Mammary epithelial cell (primary cell): ENCODE measurements around the gene FADS6.

Source experiments
- EZH2 ChIP-seq: IDR thresholded peaks from 2 replicates; pipeline ENCODE4 v1.6.1; 2012; ENCODE audit warnings: low read length, inconsistent platforms, borderline replicate concordance
- TF ChIP-seq, protein P1 (sequence below), 2 donors: IDR thresholded peaks in 1 of 2; conservative IDR thresholded peaks in 1 of 2; 2 replicates each; pipeline ENCODE4 v1.5.1; 2011 to 2012; ENCODE audit warnings: inconsistent platforms in 2 of 2, low read length in 2 of 2, mild to moderate bottlenecking in 2 of 2, control low read depth in 1 of 2, low read depth in 1 of 2; ENCODE audit not compliant: insufficient read depth in 1 of 2; ENCODE audit errors: extremely low read depth in 1 of 2

DNA sequence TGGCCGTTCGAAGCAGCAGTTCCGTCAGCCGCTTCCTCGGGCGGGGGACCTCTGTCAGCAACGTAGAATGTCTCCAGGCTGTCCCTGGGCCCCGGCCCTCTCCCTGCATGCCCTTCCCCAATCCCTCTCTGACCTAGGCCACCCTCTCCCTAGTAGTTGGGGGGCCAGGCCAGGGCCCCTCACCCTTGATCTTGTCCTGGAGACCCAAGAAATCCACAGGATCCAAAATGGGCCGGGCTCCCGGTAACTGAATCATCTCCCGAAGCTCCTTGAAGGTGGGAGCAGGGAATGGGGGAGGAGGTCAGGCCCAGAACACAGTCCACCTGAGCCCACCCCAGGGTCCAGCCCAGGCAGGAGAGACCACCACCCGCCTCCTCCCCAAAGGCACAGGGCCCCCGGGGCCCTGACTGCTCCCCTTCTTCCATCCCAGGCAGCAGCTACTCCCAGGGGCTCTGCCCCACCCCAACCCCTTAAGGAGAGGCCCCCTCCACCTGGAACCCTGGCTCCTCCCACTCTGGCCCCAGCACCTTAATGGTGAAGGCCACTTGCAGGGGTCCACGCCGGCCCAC is 29.1 kb downstream of the FADS6 start:
- TF ChIP-seq, protein P1, sequence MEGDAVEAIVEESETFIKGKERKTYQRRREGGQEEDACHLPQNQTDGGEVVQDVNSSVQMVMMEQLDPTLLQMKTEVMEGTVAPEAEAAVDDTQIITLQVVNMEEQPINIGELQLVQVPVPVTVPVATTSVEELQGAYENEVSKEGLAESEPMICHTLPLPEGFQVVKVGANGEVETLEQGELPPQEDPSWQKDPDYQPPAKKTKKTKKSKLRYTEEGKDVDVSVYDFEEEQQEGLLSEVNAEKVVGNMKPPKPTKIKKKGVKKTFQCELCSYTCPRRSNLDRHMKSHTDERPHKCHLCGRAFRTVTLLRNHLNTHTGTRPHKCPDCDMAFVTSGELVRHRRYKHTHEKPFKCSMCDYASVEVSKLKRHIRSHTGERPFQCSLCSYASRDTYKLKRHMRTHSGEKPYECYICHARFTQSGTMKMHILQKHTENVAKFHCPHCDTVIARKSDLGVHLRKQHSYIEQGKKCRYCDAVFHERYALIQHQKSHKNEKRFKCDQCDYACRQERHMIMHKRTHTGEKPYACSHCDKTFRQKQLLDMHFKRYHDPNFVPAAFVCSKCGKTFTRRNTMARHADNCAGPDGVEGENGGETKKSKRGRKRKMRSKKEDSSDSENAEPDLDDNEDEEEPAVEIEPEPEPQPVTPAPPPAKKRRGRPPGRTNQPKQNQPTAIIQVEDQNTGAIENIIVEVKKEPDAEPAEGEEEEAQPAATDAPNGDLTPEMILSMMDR (conservative IDR thresholded peaks at IDR 0.05 in 1 of 2, IDR thresholded peaks at IDR 0.05 in 1 of 2; ENCODE audit: extremely low read depth in 1 of 2, insufficient read depth in 1 of 2, low read depth in 1 of 2, low read length in 2 of 2) = no peak
- TF ChIP-seq EZH2 = no peak
